GM18526 (cell line): ENCODE results near the gene CYP2E1.

Experiments used
- POLR2A ChIP-seq: IDR thresholded peaks from 3 replicates; pipeline ENCODE4 v1.6.1; 2011; ENCODE audit not compliant: insufficient read length; ENCODE audit errors: extremely low read depth

Gene CYP2E1

DNA sequence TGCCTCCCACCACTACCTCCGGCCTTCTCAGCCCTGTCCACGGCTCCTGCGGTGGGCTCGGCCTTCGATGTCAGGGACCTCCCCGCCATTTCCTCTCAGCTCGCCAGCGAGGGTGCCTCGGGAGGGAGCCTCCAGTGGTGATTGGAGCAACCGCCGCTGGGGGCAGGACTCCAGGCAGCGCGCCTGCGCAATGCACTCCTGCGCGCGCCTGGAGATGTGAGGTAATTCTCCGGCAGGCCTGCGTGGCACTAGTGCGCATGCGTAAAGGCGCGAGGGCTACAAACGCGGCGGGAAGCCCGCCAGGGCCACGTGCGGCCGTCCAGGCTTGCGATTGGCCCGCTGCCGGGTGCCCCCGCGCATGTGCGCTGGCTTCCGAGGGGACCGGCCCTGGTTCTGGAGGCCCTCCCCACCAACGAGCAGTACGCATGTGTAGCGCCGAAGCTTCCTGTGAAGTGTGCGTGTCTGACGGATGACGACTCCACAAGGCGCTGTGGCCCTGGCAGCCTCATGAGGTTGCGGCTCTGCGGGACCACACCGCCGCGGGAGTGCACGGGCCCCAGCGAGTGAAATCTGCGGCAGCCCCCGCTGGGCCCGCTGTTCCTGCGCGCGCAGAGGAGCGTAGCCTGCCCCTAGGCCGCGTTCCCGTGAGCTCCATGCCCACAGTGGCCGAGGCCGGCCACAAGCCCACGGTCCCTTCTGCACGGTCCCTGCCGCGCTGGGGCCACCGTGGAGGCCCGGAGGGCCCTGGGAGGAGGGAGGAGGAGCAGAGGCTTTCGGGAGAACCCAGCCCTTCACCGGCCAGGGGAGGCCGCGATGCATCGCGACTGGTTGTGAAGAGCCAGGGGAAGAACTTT is 38.5 kb downstream of the CYP2E1 start, which contains the start of gene SYCE1:
SYCE1 (minus strand) TSS at position 143 of the 854 bp plus-strand sequence; CDS start at position 89, 54 bp downstream.
- TF ChIP-seq POLR2A = no peak

- TF ChIP-seq POLR2A = no peak
Measured at GRCh38 chr10:133567119-133567518, 40.0 kb downstream of the CYP2E1 start.

GRCh38 chr10:133567609-133568286 is 40.6 kb downstream of the CYP2E1 start:
- no peak for TF ChIP-seq POLR2A

- TF ChIP-seq POLR2A = no peak
Measured at GRCh38 chr10:133568287-133568614, 41.1 kb downstream of the CYP2E1 start.
